ENCODE data around the gene PILRA. TPM values are rescaled to one million over a fixed set of nuclear protein-coding genes. Genes with fewer than 3 reads are reported as not detected.

PILRA gene
- total and polyA plus RNA-seq, 2 of the 13 experiments (the other 11 are each of a cell fraction or from before 2014, with no cell fraction given): 0.13 to 1.3 TPM

DNA sequence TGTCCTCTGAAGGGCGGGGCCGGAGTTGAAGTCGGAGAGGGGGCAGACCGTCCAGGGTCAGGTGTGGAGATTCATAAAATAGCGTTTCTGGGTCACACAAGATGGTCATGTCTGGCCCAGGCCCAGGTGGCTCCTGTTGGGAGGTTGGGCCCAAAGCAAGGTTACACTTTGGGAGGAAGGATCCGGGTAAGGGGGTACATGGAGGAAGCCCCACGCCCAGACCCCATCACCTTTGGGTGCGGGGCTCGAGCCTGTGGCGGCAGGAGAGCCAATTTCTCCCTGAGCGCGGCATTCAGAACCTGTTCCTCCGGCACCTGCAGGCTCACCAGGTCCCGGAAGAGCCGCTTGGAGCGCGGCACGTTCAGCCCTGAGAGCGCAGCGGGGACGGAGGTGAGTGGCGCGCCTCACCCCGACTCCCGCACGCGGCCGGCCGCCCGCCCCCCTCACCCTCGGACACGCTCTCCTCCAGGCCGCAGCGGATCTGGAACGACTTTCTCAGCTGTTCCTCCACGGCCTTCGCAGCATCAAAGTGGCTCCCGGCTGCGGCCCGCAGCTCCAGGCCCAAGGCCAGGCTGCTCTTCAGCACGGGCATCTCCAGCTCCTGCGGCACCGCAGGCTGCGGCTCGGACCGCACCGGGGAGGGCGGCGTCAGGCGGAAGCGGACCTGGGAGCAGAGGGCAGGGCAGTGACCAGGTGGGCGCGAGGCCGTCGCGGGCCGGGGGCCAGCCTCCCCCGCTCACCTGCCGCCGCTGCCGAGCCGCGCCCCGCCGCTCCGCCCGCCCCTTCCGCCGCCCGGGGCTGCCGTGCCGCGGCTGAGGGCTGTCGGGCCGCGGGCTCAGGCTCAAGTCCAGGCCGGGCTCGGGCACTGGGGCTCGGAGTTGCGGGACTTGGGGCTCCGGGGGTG is 62.4 kb downstream of the PILRA start (continued):
- TF ChIP-seq JUNB (CRISPR knock-in tag; IDR thresholded peaks at IDR 0.05; ENCODE audit: borderline replicate concordance) (no peak), ARID5B (CRISPR knock-in tag; IDR thresholded peaks at IDR 0.05) (peak; percentile 19; the same call in 1 of the 2 replicates), ZNF800 (CRISPR knock-in tag; IDR thresholded peaks at IDR 0.05) (peak; percentile 61; the same call in 1 of the 2 replicates), RAD21 (CRISPR knock-in tag; IDR thresholded peaks at IDR 0.05) (no peak)
- TF ChIP-seq, protein P1, sequence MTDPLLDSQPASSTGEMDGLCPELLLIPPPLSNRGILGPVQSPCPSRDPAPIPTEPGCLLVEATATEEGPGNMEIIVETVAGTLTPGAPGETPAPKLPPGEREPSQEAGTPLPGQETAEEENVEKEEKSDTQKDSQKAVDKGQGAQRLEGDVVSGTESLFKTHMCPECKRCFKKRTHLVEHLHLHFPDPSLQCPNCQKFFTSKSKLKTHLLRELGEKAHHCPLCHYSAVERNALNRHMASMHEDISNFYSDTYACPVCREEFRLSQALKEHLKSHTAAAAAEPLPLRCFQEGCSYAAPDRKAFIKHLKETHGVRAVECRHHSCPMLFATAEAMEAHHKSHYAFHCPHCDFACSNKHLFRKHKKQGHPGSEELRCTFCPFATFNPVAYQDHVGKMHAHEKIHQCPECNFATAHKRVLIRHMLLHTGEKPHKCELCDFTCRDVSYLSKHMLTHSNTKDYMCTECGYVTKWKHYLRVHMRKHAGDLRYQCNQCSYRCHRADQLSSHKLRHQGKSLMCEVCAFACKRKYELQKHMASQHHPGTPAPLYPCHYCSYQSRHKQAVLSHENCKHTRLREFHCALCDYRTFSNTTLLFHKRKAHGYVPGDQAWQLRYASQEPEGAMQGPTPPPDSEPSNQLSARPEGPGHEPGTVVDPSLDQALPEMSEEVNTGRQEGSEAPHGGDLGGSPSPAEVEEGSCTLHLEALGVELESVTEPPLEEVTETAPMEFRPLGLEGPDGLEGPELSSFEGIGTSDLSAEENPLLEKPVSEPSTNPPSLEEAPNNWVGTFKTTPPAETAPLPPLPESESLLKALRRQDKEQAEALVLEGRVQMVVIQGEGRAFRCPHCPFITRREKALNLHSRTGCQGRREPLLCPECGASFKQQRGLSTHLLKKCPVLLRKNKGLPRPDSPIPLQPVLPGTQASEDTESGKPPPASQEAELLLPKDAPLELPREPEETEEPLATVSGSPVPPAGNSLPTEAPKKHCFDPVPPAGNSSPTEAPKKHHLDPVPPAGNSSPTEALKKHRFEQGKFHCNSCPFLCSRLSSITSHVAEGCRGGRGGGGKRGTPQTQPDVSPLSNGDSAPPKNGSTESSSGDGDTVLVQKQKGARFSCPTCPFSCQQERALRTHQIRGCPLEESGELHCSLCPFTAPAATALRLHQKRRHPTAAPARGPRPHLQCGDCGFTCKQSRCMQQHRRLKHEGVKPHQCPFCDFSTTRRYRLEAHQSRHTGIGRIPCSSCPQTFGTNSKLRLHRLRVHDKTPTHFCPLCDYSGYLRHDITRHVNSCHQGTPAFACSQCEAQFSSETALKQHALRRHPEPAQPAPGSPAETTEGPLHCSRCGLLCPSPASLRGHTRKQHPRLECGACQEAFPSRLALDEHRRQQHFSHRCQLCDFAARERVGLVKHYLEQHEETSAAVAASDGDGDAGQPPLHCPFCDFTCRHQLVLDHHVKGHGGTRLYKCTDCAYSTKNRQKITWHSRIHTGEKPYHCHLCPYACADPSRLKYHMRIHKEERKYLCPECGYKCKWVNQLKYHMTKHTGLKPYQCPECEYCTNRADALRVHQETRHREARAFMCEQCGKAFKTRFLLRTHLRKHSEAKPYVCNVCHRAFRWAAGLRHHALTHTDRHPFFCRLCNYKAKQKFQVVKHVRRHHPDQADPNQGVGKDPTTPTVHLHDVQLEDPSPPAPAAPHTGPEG (CRISPR knock-in tag; IDR thresholded peaks at IDR 0.05): no peak
- TF ChIP-seq, protein P2, sequence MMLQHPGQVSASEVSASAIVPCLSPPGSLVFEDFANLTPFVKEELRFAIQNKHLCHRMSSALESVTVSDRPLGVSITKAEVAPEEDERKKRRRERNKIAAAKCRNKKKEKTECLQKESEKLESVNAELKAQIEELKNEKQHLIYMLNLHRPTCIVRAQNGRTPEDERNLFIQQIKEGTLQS (CRISPR knock-in tag; IDR thresholded peaks at IDR 0.05): no peak
- TF ChIP-seq, protein P3, sequence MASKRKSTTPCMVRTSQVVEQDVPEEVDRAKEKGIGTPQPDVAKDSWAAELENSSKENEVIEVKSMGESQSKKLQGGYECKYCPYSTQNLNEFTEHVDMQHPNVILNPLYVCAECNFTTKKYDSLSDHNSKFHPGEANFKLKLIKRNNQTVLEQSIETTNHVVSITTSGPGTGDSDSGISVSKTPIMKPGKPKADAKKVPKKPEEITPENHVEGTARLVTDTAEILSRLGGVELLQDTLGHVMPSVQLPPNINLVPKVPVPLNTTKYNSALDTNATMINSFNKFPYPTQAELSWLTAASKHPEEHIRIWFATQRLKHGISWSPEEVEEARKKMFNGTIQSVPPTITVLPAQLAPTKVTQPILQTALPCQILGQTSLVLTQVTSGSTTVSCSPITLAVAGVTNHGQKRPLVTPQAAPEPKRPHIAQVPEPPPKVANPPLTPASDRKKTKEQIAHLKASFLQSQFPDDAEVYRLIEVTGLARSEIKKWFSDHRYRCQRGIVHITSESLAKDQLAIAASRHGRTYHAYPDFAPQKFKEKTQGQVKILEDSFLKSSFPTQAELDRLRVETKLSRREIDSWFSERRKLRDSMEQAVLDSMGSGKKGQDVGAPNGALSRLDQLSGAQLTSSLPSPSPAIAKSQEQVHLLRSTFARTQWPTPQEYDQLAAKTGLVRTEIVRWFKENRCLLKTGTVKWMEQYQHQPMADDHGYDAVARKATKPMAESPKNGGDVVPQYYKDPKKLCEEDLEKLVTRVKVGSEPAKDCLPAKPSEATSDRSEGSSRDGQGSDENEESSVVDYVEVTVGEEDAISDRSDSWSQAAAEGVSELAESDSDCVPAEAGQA (IDR thresholded peaks at IDR 0.05; ENCODE audit: low read depth): no peak
- TF ChIP-seq, protein P3 (CRISPR knock-in tag; IDR thresholded peaks at IDR 0.05; ENCODE audit: borderline replicate concordance): no peak; the same call in 1 of the 2 replicates

Data from HepG2 (cell line).